Effector memory CD4-positive, alpha-beta T cell (primary cell): ENCODE measurements around the gene PLEKHG7.

Experiments
- DNase-seq, 3 donors: peaks; one replicate each; pipeline ENCODE4 v3.0.0-alpha.2; 2020
- H3K27ac ChIP-seq: 2 replicates; pipeline ENCODE4 v1.7.0; 2013; ENCODE audit warnings: mild to moderate bottlenecking, low read length, moderate library complexity; ENCODE audit not compliant: insufficient read depth, poor library complexity, severe bottlenecking
- H3K27me3 ChIP-seq: replicated peaks from 2 replicates; pipeline ENCODE4 v1.7.0; 2013; ENCODE audit warnings: mild to moderate bottlenecking, low read length; ENCODE audit not compliant: insufficient read depth, control insufficient read depth, poor library complexity, severe bottlenecking
- H3K36me3 ChIP-seq: 2 replicates; pipeline ENCODE4 v1.7.0; 2013; ENCODE audit warnings: mild to moderate bottlenecking, low read length, moderate library complexity; ENCODE audit not compliant: control insufficient read depth, insufficient read depth
- H3K4me1 ChIP-seq: 2 replicates; pipeline ENCODE4 v1.7.0; 2013; ENCODE audit warnings: low read length, mild to moderate bottlenecking; ENCODE audit not compliant: control insufficient read depth, insufficient read depth, poor library complexity, severe bottlenecking
- H3K4me3 ChIP-seq: 2 replicates; pipeline ENCODE4 v1.7.0; 2013; ENCODE audit warnings: low read length, low read depth, mild to moderate bottlenecking; ENCODE audit not compliant: insufficient read depth, poor library complexity, severe bottlenecking
- H3K9me3 ChIP-seq: 2 replicates; pipeline ENCODE4 v1.7.0; 2013; ENCODE audit warnings: mild to moderate bottlenecking, low read length, moderate library complexity; ENCODE audit not compliant: control insufficient read depth

The PLEKHG7 gene

DNA sequence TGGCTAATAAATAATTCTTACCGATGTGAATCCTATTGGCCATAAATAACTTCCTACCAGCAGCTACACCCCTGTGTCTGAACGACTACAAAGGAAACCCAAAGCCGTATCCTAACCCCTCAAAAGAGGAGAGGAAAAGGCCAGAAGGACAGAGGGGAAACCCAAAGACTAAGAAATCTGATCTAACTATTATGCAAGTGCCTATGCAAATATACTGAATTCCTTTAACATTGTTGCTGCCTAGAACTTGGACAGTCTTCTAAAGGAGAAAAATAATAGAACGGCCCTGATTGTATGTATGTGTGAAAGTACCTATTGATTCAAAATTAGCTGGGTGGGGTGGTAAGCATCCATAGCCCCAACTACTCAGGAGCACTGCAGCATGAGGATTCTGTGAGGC, 997 bp downstream of the PLEKHG7 start:
- Histone ChIP-seq H3K4me3 (no peak overlapping the region), H3K9me3 (no peaks in the 10 kb centered on the region), H3K36me3 (no peaks in the 10 kb centered on the region), H3K4me1 (no peaks in the 10 kb centered on the region), H3K27ac (no peak overlapping the region), H3K27me3 (no peaks in the 10 kb centered on the region)
- no peak for DNase-seq

DNA sequence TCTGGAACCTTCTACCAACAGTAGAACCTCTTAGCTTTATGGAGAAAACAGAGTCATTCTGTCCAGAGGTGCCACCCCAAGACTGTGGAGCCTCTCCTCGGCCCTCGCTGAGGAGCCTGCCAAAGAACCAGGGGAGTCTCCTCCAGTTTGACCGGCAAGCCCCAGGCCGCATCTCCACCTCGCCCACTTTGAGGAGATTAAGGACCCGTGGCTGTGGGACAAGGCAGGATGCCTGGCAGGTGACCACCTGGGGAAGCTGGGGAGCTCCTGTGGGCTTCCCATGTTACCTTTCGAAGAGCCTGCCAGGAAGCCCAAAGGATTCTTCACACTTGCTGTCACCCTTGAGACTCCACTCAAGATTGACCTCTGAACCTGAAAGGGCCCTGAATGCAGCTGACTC, 3.8 kb downstream of the PLEKHG7 start:
- Histone ChIP-seq H3K36me3 (no peaks in the 10 kb centered on the region), H3K9me3 (no peaks in the 10 kb centered on the region), H3K27me3 (no peaks in the 10 kb centered on the region), H3K4me3 (no peak overlapping the region), H3K27ac (no peak overlapping the region), H3K4me1 (no peaks in the 10 kb centered on the region)
- no peak for DNase-seq

DNA sequence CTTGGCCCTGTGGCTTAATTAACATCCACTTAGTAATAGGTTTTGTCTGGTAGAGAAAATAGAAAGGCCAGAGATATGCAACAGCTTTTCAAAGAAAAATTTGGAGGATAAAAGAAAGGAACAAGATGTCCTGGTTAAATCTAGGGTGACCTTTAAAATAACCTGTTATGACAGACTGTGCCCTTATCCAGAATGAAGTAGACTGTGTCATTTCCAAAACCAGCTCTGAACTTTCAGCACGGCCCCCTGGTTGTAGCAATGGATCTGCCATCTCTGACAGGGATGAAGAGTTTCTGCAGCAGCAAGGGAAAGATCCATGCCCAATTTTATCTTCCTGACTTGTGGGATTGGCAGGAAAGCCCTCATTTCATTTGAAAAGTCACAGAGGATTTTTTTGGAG, 5.1 kb downstream of the PLEKHG7 start:
- Histone ChIP-seq H3K4me3 (no peak overlapping the region), H3K4me1 (no peaks in the 10 kb centered on the region), H3K27me3 (no peaks in the 10 kb centered on the region), H3K9me3 (no peaks in the 10 kb centered on the region), H3K36me3 (no peaks in the 10 kb centered on the region), H3K27ac (no peak overlapping the region)
- no peak for DNase-seq

DNA sequence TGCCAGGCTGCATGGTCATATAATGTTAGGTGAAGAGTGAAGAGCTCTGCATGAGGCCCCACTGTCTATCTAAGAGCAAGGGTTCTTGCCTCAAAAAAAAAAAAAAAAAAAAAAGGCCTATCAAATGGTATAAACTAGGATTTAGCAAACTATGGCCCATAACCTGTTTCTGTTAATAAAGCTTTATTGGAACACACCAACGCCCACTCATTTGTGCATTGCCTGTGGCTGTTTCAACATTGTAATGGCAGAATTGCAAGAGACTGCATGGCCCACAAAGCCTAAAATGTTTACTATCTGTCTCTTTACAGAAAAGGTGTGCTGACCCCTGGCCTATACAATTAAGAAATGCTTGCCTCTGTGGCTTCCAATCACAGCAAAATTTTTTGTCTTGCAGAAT, 12.8 kb downstream of the PLEKHG7 start:
- no peaks in the 10 kb centered on the region for H3K27me3 ChIP-seq
- no peak for DNase-seq

DNA sequence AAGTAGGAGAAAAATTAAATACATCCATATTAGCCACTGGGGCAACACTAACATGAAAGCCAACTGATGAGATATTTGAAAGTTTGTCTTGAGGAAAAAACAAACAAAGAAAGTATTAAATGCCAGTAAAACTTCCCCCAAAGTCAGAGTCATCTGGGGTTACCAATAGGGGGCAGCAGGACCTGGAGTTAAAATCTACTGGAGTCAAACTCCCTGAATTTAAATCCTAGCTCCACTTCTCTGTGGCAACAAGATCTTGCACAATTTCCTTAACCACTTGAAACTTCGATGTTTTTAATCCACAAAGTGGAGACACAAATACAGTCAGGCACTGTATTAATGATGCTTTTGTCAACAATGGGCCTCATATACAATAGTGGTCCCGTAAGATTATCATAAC, 14.4 kb downstream of the PLEKHG7 start:
- H3K27ac ChIP-seq = no peak overlapping the region
- no peaks in the 10 kb centered on the region for H3K4me1 ChIP-seq
- no peak overlapping the region for H3K4me3 ChIP-seq
- H3K27me3 ChIP-seq = peaks cover 3% of the 10 kb centered on the region
- DNase-seq = no peak
- no peaks in the 10 kb centered on the region for H3K9me3 ChIP-seq
- no peaks in the 10 kb centered on the region for H3K36me3 ChIP-seq

More for the DNA sequence above, 12.8 kb downstream of the PLEKHG7 start:
- no peaks in the 10 kb centered on the region for H3K9me3 ChIP-seq
- no peaks in the 10 kb centered on the region for H3K36me3 ChIP-seq
- H3K27ac ChIP-seq = no peak overlapping the region
- H3K4me1 ChIP-seq = no peaks in the 10 kb centered on the region
- no peak overlapping the region for H3K4me3 ChIP-seq

DNA sequence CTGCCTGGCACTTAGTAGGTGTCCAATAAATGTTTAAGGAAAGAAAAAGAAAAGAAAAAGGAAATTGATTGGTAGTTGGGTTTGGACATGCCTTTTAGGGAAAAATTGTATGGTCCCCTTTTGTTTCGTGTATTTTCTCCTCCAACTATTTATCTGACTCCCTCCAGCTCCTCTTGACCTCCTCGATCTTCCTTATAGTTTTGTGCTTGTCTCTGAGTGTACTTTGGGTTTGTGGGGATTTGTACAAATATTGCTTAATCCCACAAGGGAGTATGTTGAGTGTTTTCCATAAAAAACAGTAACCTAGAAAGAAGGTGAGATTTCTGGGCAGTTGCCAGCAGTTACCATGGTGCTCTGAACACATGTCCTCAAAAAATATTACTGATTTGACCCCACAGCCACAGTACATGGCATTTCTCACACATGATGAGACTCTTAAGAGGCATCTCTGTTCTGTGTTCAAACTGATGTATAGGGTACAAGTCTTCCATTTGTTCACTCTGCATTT, 15.7 kb downstream of the PLEKHG7 start:
- DNase-seq = no peak
- Histone ChIP-seq H3K4me1 (no peaks in the 10 kb centered on the region), H3K36me3 (no peaks in the 10 kb centered on the region), H3K4me3 (no peak overlapping the region), H3K9me3 (no peaks in the 10 kb centered on the region), H3K27ac (no peak overlapping the region), H3K27me3 (peaks cover 3% of the 10 kb centered on the region)

DNA sequence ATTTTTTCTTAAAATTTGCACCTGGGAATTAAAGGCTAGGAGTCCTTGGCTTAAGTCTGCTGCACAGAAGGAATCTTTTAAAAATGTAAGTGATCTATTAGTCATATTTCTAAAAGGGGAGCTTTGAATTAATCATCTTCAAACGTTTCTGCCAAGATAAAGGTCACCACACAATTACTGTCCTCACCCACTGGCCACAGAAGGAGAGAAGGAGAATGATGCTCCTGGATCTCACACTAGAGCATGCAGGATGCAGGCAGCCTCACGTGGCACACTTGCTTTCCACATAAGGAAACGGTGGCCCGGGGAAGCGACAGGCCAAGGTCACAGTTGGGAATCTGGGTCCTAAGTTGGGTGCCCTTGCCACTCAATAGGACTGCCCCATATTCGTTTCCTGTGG, 16.9 kb downstream of the PLEKHG7 start:
- H3K4me3 ChIP-seq = no peak overlapping the region
- H3K9me3 ChIP-seq = peaks cover 4% of the 10 kb centered on the region
- DNase-seq = no peak
- no peaks in the 10 kb centered on the region for H3K4me1 ChIP-seq
- H3K36me3 ChIP-seq = no peaks in the 10 kb centered on the region
- H3K27me3 ChIP-seq = peaks cover 3% of the 10 kb centered on the region
- no peak overlapping the region for H3K27ac ChIP-seq

DNA sequence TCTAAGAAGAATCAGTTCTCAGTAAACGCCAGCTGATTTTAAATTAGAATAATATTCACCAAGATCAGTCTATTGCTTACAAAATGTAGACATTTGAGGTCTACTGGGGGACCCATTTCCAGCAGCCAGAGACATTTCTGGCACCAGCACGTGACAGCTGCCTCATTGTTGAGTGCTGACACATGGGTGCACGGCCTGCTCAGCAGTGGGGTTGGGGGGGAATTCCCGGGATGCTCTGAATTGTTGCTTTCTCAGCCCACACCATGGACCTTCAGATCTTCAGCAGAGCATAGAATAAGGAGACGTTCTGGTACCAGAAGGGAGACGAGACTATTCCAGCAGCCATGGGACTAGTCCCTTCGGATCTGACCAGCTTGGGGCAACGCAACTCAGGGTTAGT, 18.3 kb downstream of the PLEKHG7 start:
- Histone ChIP-seq H3K27me3 (peaks cover 3% of the 10 kb centered on the region), H3K36me3 (no peaks in the 10 kb centered on the region), H3K9me3 (peaks cover 6% of the 10 kb centered on the region), H3K27ac (no peak overlapping the region), H3K4me3 (no peak overlapping the region), H3K4me1 (no peaks in the 10 kb centered on the region)
- no peak for DNase-seq

DNA sequence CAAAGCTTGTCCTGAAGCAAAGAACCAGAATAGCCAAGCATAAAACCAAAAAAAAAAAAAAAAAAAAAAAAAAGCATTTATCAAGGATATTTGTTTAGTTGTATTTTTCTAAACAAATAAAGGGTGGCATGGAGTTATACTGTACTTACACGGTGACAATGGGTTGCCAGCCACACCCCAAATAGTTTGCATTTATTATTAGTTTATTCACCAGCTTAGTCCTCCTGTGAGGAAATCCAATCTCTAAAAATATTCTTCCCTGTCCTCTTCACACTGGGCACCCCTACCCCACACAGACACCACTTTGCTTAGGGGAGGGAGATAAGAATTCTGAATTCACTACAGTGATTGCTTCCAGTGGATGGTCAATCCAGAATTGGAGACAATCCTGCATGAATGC, 18.9 kb downstream of the PLEKHG7 start:
- no peak for DNase-seq
- Histone ChIP-seq H3K36me3 (no peaks in the 10 kb centered on the region), H3K4me1 (no peaks in the 10 kb centered on the region), H3K27me3 (peaks cover 3% of the 10 kb centered on the region), H3K27ac (no peak overlapping the region), H3K4me3 (no peak overlapping the region), H3K9me3 (peaks cover 6% of the 10 kb centered on the region)

DNA sequence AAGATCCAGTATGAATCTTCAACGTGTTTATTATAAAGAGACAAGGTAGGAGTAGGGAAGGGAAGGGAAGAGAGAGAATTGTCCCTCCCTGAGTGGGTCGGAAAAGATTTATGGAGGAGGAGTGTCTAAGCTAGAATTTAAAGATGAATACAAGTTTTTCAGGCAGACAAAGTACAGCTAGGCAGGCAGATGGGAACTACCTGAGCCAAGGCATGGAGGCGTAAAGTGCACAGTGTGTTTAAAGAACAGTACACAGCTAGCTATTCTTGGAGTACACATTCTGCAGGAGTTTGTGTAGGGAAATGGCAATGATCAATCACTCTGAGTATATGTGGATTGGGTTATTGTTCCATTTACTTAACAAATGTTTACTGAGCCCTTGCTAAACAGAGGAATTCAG, 20.1 kb downstream of the PLEKHG7 start:
- H3K9me3 ChIP-seq = peaks cover 6% of the 10 kb centered on the region
- peaks cover 3% of the 10 kb centered on the region for H3K27me3 ChIP-seq
- no peak for DNase-seq
- H3K4me1 ChIP-seq = no peaks in the 10 kb centered on the region
- H3K27ac ChIP-seq = no peak overlapping the region
- no peaks in the 10 kb centered on the region for H3K36me3 ChIP-seq
- H3K4me3 ChIP-seq = no peak overlapping the region

DNA sequence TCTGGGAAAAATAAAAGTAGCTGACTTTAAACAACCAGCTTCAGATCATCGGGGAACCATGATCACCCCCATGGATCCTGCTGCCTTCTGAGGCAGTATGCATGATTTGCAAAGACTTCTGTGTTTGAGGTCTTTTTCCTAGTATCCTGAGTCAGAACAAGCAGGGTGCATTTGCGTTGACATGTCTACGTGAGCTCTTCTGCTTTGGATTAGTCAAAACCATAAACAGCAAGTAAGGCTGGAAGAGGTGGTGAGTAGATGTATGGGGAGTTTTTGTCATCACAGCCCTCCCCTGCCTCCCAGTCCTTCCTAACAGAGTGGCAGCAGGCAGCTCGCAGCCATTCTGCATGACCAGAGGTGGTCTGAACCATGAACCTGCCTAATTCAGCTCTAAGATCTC, 24.1 kb downstream of the PLEKHG7 start:
- H3K27ac ChIP-seq = no peak overlapping the region
- no peaks in the 10 kb centered on the region for H3K4me1 ChIP-seq
- H3K36me3 ChIP-seq = no peaks in the 10 kb centered on the region
- DNase-seq = no peak
- H3K4me3 ChIP-seq = no peak overlapping the region
- H3K9me3 ChIP-seq = peaks cover 6% of the 10 kb centered on the region
- H3K27me3 ChIP-seq = no peaks in the 10 kb centered on the region
